GM19239 (cell line): ENCODE data around the gene SPAG5.

ENCODE experiments used
- DNase-seq: peaks from one replicate; pipeline ENCODE4 v3.0.0; 2011; ENCODE audit warnings: low spot score; ENCODE audit not compliant: insufficient read length
- FAIRE-seq: peaks from 2 replicates; lab custom pipeline; 2011; peaks lifted over from hg19 to GRCh38; lab: Jason Lieb, UNC

The SPAG5 gene

DNA sequence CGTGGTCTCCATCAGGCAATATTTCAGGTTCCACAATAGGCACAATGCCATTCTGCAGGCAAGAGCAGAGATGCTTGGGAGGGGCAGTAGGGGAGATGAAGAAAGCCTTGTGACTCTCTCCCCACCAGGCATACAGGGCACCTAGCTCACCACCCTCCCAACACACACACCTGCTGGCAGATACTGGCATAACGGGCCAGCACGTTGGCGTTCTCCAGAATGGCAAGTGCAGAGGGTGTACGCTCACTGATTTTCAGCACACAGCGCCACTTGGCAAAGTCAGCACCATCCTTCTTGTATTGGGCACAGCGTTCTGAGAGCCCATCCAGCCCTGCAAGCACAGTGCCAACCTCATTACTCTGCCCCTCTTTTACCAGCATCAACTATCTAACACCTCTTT, 24.3 kb downstream of the SPAG5 start:
- DNase-seq = no peak
- FAIRE-seq = no peak

DNA sequence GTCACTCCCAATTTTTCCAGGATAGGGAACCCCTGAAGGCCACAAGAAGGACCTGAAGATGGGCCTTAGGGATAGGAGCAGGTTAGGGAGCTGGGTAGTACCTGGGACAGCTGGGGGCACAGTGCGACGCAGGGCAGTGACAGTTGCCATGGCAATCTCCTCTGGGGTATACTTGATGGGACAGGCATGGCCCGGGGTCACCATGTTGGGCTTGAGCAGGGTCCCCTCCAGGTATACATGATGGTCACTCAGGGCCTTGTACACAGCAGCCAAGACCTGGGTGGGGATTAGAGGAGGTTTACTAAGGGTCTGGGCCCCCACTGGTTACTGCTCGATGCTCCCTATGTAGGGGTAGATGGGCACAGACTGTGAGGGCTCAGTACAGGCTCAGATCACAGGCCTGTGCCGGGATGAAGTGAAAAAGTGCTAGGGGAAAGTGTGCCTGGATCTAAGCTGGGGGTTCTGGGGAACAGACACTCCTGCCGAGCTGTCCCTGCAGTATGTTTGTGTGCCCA, 24.8 kb downstream of the SPAG5 start:
- no peak for DNase-seq
- FAIRE-seq = no peak

DNA sequence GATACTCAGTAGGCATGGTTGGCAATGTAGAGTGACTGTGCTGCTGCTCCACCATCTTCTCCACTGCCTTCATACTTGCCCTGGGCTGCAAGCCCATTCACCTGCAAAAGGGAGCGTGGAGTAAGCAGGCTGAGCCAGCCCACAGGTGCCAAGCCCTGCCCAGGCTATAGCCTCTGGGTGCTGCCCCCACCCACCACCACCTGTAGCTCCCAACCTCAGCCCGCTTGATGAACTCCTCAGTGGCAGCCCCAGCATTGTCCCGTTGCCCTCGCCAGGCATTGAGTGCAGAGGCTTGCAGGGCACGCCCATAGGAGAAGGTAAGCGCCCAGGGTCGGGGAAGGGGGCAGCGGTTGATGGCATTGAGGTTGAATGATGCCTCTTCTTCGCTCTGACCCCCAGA, 25.3 kb downstream of the SPAG5 start:
- no peak for DNase-seq
- no peak for FAIRE-seq

DNA sequence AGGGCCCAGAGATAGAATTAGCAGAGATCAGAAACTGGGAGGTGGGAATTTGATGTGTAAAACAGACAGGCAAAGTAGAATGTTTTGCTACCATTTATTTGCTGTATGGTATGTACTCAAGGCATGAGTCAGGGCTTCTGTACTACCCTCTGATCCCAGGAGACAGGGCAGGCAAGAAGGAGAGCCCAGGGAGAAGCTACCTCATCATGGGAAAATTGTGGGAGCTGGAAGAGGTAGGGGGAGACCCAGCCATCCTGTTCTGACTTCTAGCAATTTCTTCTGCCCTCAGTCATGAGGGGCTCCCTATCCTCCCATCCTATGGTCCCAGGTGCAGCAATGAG, 25.8 kb downstream of the SPAG5 start:
- FAIRE-seq = no peak
- DNase-seq = no peak

DNA sequence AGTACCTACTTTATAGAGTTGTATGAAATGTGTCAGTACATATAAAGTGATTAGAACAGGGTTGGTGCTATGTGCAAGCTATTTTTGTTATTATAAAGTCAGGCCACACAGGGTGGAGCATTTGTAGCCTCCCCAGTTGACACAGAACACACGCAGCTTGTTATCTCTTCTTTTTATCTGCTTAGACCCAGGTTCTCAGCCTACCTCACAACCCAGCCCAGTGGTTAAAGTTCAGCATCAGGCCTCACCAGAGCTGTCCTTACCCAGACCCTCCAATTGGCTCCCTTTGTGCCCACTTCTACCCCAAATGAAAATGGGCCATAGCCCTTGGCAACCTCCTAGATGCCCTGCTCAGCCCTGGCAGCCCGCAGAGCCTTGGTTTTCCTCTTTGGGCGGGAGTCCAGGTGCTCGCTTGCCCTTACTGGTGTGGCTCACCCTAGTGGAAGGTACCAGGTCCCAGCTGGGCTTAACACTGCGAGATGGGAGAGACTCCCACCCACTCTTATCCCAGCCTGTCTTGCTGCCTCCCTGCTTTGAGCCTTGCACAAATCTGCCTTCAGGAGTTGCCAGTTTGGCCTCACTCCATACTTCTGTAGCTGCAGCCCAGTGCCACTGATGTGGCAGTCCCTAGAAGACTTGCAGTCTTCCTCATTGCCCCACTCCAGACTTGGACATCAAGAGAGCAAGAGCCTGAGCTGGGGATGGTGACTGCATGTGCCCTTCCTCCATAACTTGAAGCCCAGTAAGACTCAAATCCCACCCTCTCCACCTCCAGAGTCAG, 26.4 kb downstream of the SPAG5 start:
- DNase-seq (no peak), FAIRE-seq (no peak)

DNA sequence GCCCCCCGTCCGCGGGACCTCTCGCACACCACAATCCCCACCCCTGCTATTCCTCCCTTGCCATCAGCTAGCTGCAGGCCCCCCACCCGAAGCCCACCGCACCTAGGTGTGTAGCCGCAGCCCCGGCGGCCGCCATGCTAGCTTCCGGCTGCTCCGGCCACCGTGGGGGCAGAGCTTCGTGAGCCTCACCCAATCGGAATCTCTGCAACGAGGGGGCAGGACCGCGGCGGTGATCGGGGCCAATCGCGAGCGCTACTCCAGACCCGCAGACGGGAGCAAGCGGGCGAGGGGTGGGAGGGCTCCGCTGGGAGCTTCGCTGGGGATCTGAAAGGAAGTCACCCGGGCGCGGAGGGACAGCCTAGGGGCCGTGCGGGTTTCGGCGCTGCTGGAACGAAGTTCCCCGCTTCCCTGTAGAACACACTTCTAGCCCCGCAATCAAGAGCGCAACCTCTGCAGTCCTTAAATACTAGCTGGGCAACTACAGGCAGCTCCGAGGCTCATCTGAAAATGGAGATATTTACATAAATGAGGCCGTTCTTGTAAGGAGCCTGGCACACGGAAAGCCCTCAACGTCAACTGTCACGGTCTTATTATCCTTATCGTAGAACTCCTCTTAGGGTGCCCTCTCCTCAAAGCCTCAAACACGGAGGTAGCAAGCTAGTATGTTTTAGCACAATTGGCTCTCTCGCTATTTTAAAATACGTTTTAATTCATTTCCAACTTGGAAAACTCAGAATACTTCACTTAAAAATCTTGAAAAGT, 27.3 kb downstream of the SPAG5 start, which contains the start of gene PIGS:
PIGS (minus strand) TSS at position 164 of the 762 bp plus-strand sequence; CDS start at position 136, 28 bp downstream.
- FAIRE-seq (peak; percentile 99), DNase-seq (peak; percentile 86)

DNA sequence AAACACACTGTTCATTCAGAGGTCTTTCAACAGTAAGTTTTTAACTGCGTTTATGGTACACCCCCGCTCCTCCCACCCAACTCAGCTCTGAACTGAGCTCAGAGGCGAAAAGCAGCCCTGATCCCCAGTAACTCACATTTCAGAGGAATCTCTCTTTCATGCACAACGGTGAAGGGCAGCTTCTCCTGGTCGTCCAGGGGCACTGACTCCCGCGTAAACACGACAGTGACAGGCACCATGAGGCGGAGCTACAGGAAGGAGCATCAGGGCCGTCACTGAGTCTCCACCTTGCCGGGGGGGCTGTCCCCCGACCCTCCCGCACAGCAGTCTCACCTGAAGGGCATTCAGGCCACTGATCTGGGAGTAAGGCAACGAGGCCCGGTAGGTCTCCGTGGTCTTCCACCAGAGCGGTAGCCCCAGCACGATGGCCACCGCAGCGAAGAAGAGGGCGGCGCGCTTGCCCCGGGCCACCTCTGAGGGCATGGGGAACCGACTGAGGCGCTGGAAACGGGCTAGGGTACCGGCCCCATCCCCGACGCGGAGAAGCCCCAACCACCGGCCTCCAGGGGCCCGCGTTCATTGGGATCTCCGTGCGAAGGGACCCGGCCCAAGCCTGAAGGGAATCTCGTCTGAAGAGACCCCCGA, 28.0 kb downstream of the SPAG5 start:
- no peak for DNase-seq
- peak; percentile 68 for FAIRE-seq

DNA sequence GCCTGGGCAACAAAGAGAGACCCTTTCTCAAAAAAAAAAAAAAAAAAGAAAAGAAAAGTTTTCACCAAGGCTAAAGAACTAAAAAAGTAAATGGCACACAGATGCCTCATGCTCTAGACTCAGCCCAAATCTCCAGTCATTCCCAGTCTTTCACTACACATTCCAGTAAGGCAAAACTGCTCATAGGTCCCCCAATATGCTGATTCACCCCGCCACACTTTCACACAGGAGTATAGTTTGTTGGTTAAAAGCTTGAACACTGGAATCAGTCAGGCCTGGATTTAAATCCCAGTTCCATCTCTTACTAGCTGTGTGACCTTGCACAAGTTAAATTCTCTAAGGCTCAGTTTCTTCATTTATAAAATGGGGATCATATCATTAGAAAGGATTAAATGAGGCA, 29.4 kb downstream of the SPAG5 start:
- DNase-seq (no peak), FAIRE-seq (no peak)

DNA sequence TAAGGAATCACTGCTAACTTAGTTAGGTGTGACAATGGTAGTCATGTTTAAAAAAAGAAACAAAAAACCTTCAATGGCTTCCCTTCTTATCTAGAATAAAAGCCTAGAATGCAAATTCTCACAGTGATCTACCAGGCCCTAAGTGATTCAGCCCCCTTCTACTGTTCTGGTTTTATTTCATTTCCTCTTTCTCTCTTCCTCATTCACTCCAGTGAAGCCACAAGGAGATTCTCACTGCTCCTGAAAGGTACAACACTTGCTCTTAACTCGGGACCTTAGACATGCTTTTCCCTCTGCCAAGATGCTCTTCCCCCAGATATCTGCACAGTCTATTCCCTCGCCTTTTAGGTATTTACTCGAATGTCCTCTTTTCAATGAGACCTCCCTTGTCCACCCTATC, 31.2 kb downstream of the SPAG5 start:
- peak; percentile 84 for FAIRE-seq
- DNase-seq = no peak

DNA sequence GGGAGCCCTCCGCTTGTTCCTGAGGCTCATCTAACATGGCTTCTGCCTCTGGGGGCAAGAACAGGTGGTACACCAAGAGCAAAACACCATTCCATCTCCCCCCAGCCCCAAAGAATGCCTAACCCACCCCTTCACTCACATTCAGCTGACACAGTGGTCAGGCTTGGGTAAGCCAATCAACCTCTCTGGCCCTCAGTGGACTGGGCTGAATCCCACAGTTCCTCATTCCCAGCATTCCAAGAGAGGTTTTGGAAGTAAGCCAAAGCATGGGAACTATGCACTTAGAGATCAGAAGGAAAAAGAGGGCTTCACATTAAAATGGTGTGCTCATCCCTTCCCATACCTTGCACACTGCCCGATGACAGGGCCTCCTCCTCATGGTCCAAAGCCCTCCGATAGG, 35.4 kb downstream of the SPAG5 start:
- FAIRE-seq = no peak
- DNase-seq = no peak

DNA sequence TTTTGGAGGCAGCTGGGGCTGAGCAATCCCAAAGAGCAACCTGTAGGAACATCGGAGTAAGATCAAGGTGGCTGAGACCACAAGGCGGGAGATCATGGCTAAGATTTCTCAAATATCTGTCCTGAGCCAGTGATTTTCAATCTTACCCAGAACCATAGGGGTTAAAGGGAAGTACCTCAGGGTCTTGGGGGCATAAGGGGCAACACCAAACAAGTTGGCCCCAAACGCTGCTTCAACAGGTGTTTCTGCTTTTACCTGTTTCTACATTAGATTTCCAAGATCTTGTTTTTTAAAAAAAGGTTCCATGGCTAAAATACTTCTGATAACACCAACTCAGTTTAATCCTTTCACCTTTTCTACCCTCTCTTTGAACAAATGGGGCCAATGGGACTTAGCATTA, 43.8 kb downstream of the SPAG5 start:
- FAIRE-seq (no peak), DNase-seq (no peak)

DNA sequence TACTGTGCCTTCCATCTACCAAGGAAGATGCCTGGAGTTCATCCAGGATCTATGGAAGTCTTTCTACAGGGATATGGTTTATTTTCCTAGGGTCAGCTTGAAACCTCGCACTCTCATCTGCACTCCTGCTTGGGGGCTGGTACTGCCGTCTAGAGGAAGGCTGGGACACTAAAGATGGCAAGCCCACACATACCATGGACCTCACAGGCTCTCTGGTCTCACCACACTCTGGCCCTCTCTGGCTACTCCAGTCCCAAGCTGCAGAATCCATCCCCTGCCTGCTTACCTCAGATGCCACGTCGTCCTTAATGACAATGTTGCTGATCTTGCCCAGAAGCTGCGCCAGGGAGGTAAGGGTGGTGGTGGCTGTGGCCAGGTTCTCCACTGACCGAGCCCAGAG, 44.3 kb downstream of the SPAG5 start:
- FAIRE-seq = no peak
- DNase-seq = no peak

DNA sequence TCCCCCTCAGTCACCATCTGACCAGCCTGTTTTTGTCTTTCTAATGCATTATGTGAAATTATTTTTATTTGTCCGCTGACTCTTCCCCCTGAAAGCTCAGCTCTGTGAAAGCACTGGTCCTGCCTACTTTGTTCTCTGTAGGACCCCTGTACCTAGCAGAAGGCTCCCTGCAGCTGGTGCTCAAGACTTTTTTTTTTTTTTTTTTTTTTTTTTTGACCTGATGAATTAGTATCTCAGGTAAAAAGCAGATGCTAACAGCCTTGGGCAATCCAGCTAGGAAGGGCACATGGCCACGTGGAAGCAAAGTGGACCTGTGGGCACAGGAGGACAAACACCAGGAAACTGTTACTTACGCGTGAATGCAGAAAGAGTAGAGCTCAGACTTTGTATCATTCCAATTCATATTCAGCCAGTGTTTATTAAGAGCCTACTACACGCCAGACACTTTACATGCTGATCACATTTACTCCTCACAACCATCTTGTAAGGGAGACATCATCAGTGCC, 45.8 kb downstream of the SPAG5 start:
- FAIRE-seq (no peak), DNase-seq (no peak)

DNA sequence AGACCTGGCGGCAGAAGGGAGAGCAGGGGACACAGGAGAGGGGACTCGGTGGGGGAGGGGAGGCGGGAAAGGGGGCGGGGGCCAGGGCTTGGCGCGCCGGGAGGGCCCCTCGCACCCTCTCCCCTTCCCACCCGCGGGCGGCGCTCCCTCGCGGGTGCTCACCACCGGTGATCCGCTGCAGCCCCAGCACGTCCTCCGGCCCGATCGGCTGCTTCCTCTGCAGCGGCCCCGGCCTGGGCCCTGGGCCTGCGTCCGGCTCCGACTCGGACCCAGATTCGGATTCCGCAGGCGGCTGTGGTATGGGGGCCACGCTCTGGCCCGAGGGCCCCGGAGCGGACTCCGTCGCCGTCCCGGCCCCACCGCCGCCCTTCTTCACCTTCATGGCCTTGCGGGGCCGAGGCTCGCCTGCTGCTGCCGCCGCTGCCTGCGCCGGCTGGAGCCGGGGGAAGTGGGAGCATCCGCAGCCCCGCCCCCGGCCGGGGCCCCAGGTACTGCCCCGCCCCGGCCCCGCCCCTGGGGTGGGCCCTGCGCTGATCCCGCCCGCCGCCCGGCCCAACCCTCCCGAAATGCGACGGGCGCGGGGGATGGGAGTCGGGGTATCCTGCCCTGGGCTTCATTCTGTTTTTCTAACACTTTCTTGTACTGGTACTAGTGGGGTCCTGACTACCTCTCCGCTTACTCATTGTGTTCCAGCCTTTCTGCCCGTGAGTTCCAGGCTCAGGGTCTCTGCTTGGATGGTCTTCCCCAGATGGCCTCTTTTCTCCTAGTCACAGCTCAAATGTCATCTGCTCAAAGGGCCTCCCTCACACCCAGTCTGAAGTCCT, 46.4 kb downstream of the SPAG5 start, which contains the start of gene UNC119:
UNC119 (minus strand) TSS at position 449 of the 824 bp plus-strand sequence; CDS start at position 382, 67 bp downstream.
- FAIRE-seq = peak; percentile 47
- DNase-seq = peak; percentile 71

DNA sequence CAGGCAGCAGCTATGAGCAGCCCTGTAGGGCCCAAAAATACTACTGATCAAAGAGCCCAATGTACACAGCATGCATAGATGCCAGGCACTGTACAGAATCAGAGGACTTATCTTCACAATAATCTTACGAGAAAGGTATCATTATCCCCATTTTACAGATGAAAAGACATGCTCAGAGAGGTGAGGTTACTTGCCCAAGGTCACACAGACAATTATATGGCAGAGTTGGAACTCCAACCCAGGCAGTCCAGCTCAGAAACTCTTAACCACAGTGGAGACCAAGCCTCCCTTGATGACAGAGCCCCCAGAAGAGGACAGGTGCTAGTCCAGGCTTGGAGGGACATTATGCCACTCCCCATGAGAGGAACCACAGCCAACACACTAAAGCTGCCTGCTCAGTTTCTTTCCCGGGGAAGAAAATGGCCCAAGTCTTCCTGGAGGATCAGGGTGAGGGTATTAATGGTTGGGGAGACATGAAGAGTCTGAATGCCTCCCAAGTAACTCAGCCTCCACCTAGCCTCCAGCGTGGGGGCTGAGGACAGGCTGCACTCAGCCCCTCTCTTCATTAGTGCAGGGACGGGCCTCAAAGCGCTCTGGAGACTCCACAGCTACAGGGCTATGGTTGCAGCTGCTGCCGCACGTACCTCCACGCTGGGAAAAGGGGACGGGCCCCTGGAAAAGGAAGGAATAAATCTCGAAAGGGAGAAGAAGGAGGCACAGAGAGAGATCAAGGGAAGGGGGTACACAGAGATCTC, 47.2 kb downstream of the SPAG5 start:
- DNase-seq = no peak
- peak; percentile 51 for FAIRE-seq

DNA sequence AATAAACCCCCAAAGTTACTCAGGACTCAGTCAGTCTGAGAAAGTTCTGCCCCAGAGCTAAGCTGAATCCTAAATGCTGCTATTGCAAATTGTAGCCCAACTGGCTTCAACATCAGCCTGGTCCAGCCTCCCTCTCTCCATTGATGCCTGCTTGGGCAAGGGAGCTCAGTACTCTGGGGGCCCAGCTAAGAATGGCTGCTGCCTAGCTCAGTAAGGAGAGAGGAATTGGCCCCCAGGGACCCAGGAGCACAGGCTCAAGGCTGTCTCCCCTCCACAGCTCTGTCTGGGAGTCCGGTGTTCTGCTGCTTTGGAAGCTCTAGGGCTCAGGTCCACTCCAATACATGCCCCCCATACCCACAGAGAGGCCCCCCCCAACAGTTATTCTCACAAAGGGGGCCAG, 48.0 kb downstream of the SPAG5 start:
- FAIRE-seq (no peak), DNase-seq (no peak)

DNA sequence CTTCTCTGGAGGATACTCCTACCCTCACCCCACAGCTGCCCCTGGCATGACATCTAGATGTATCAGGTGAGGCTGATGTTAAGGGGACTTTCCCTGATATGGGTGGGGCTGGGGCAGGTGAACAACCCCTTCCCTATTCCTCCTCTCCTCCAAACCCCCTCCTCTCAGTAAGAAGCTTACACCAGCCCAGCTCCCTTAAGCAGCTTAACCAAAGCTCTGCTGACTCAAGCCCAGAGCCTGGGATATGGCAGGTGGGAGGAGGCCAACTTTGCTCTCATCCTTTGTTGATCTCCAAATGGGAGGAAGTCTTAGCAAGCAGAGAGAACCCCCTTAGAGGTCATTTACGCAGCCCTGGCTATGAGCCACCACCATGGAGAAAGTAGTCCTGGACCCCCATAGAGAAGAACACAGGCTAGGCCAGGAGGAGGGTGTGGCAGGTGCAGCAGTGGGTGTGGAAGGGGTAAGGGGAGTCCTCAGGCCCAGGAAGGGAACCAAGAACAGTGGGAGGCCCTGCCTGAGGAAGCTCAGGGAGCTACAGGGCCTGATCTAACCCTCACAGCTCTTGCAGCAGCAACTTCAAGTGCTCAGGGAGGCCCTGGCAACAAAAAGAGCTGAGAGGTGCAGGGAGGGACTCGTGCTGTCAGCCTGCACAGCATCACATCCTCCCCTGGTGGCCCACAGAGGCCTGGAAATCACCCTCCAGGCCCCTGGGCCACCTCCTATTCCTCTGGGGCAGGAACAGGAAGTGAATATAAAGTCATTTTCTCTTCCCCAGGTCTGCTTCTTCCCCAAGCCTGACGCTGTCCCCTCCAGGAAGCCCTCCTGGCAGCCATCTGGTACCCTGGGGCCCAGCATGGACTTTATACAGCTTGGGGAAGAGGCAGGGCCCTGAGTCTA, 49.3 kb downstream of the SPAG5 start:
- FAIRE-seq (peak; percentile 68), DNase-seq (peak; percentile 61)
